HG03025 (cell line): ENCODE results near the gene SMIM20.
"Not testable (repeated sequence)": the region's sequence is repeated elsewhere in the genome, so short reads cannot be mapped to it uniquely, and the experiment has no call there.

ENCODE experiments used
- ATAC-seq: cut with Tn5 transposase; IDR thresholded peaks from one replicate; pipeline ENCODE4 v1.9.1; 2021; ENCODE audit warnings: mild to moderate bottlenecking, moderate library complexity; ENCODE audit not compliant: unreplicated experiment, low FRiP score

Gene SMIM20

GRCh38 chr4:25890571-25891485 lies 23.2 kb upstream of the SMIM20 start:
- no peak for ATAC-seq

- ATAC-seq = no peak
Observed at GRCh38 chr4:25892796-25893195, 21.2 kb upstream of the SMIM20 start.

- ATAC-seq = no peak
Observed at GRCh38 chr4:25896776-25897539, 17.1 kb upstream of the SMIM20 start.

- ATAC-seq = no peak
Observed at GRCh38 chr4:25900310-25900709, 13.7 kb upstream of the SMIM20 start.

GRCh38 chr4:25901030-25901430 lies 13.0 kb upstream of the SMIM20 start:
- no peak for ATAC-seq

GRCh38 chr4:25903900-25904747 lies 9.9 kb upstream of the SMIM20 start:
- ATAC-seq = no peak

GRCh38 chr4:25904748-25905082 lies 9.3 kb upstream of the SMIM20 start:
- no peak for ATAC-seq

- no peak for ATAC-seq
Observed at GRCh38 chr4:25905371-25905770, 8.6 kb upstream of the SMIM20 start.

- not testable (repeated sequence) for ATAC-seq
Observed at GRCh38 chr4:25906113-25906512, 7.9 kb upstream of the SMIM20 start.

- no peak for ATAC-seq
Observed at GRCh38 chr4:25908491-25908901, 5.5 kb upstream of the SMIM20 start.

- no peak for ATAC-seq
Observed at GRCh38 chr4:25911356-25911755, 2.7 kb upstream of the SMIM20 start.

GRCh38 chr4:25913056-25913850 lies 767 bp upstream of the SMIM20 start:
- peak; percentile 31 for ATAC-seq

GRCh38 chr4:25914670-25915352 lies 791 bp downstream of the SMIM20 start:
- peak; percentile 1 for ATAC-seq

GRCh38 chr4:25915353-25915705 lies 1.3 kb downstream of the SMIM20 start:
- ATAC-seq = no peak

- ATAC-seq = no peak
Observed at GRCh38 chr4:25916870-25917269, 2.9 kb downstream of the SMIM20 start.

GRCh38 chr4:25919676-25920075 lies 5.7 kb downstream of the SMIM20 start:
- no peak for ATAC-seq

- no peak for ATAC-seq
Observed at GRCh38 chr4:25921922-25922321, 7.9 kb downstream of the SMIM20 start.

GRCh38 chr4:25922812-25923369 lies 8.9 kb downstream of the SMIM20 start:
- ATAC-seq = no peak

GRCh38 chr4:25923745-25924144 lies 9.7 kb downstream of the SMIM20 start:
- ATAC-seq = no peak
